ENCODE data around the gene ELMO1.

The ELMO1 gene

DNA sequence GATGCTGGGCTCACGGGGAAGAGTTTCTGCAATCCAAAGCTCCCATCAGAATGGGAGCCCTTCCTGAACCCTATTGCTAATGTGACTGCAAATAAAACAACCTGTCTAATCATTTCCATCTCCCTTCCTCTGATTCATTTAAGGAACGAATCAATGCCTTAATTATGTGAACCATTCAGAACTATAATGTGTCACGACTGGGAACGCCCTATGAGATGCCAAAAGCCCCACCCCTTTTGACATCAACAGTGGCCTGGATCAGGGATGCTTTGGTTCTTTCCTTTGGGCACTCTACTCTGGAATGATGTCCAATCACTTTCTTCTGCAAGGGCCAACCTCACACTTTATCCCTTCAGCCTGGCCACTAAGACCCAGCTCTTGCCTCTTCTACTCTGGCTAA lies 528.9 kb downstream of the ELMO1 start:
- no peaks in the 10 kb centered on the region for H3K27me3 ChIP-seq (ENCODE audit: insufficient read depth, low read length)
- H3K9me3 ChIP-seq (ENCODE audit: insufficient read depth, low read depth, low read length) = no peaks in the 10 kb centered on the region
- H2BK5ac ChIP-seq (ENCODE audit: low read depth, low read length, poor library complexity) = no peak overlapping the region
- no peak overlapping the region for H4K8ac ChIP-seq (ENCODE audit: low read depth, low read length)
- no CpG with 5 or more reads among the region's 4 CpGs for WGBS (ENCODE audit: extremely low coverage, insufficient coverage, insufficient read length)
- H4K91ac ChIP-seq (ENCODE audit: low read depth, low read length) = no peak overlapping the region
- no peaks in the 10 kb centered on the region for H3K79me2 ChIP-seq (ENCODE audit: control insufficient read depth, insufficient read depth, low read length, poor library complexity)
- H2AK5ac ChIP-seq (ENCODE audit: low read length) = no peak overlapping the region
- no peak overlapping the region for H3K4me3 ChIP-seq (ENCODE audit: low read depth, low read length)
- no peak overlapping the region for H3K23ac ChIP-seq (ENCODE audit: low read length)
- H4K12ac ChIP-seq (ENCODE audit: low read depth, low read length) = no peak overlapping the region
- no peaks in the 10 kb centered on the region for H3K79me1 ChIP-seq (ENCODE audit: low read length)
- no peak overlapping the region for H2BK12ac ChIP-seq (ENCODE audit: low read length)
- no peak overlapping the region for H2AFZ ChIP-seq (ENCODE audit: insufficient read depth, low read length, poor library complexity)
- H3K4ac ChIP-seq (ENCODE audit: low read depth, low read length) = no peak overlapping the region
- no peak overlapping the region for H3K18ac ChIP-seq (ENCODE audit: low read length)
- H3K27ac ChIP-seq (ENCODE audit: low read depth, low read length) = no peak overlapping the region
- H3K9ac ChIP-seq (ENCODE audit: low read length) = no peak overlapping the region
- no peaks in the 10 kb centered on the region for H3K4me1 ChIP-seq (ENCODE audit: control insufficient read depth in 1 of 2, insufficient read depth in 2 of 2, low read length in 2 of 2)
- no peaks in the 10 kb centered on the region for H3K36me3 ChIP-seq (ENCODE audit: control insufficient read depth in 1 of 2, insufficient read depth in 2 of 2, low read length in 2 of 2)
- no peak for DNase-seq
- H3K14ac ChIP-seq (ENCODE audit: low read length) = no peak overlapping the region
- H2BK120ac ChIP-seq (ENCODE audit: insufficient read depth, low read length, poor library complexity) = no peak overlapping the region
- H3K4me2 ChIP-seq (ENCODE audit: low read length) = no peak overlapping the region

DNA sequence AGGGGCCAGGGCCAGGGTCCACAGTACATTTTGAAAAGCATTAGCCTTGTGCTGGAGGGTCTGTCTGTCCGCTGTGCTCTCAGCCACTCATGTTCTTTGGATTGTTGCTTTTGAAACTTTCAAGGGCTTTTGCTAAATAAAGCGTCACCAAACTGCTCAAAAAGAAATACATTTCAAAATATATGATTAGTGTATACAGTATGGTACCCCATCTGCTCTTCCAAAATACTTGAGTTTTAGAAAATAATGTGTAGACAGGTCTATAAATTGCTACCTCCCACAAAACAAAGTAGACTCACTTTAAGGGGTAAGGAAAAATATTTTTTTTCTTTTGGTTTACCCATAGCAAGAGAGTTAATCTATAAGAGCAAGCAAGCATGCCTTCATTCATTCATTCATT lies 530.1 kb downstream of the ELMO1 start:
- H3K9me3 ChIP-seq (ENCODE audit: insufficient read depth, low read depth, low read length) = no peaks in the 10 kb centered on the region
- H4K12ac ChIP-seq (ENCODE audit: low read depth, low read length) = no peak overlapping the region
- no peak overlapping the region for H2AFZ ChIP-seq (ENCODE audit: insufficient read depth, low read length, poor library complexity)
- no peak overlapping the region for H3K18ac ChIP-seq (ENCODE audit: low read length)
- no peak for DNase-seq
- H2BK5ac ChIP-seq (ENCODE audit: low read depth, low read length, poor library complexity) = no peak overlapping the region
- no peaks in the 10 kb centered on the region for H3K4me1 ChIP-seq (ENCODE audit: control insufficient read depth in 1 of 2, insufficient read depth in 2 of 2, low read length in 2 of 2)
- H3K79me1 ChIP-seq (ENCODE audit: low read length) = no peaks in the 10 kb centered on the region
- no peaks in the 10 kb centered on the region for H3K36me3 ChIP-seq (ENCODE audit: control insufficient read depth in 1 of 2, insufficient read depth in 2 of 2, low read length in 2 of 2)
- H3K4me3 ChIP-seq (ENCODE audit: low read depth, low read length) = no peak overlapping the region
- H3K79me2 ChIP-seq (ENCODE audit: control insufficient read depth, insufficient read depth, low read length, poor library complexity) = no peaks in the 10 kb centered on the region
- H3K23ac ChIP-seq (ENCODE audit: low read length) = no peak overlapping the region
- H2AK5ac ChIP-seq (ENCODE audit: low read length) = no peak overlapping the region
- no peak overlapping the region for H3K14ac ChIP-seq (ENCODE audit: low read length)
- no peak overlapping the region for H3K9ac ChIP-seq (ENCODE audit: low read length)
- H3K4me2 ChIP-seq (ENCODE audit: low read length) = no peak overlapping the region
- H3K4ac ChIP-seq (ENCODE audit: low read depth, low read length) = no peak overlapping the region
- no peak overlapping the region for H2BK120ac ChIP-seq (ENCODE audit: insufficient read depth, low read length, poor library complexity)
- no peak overlapping the region for H4K8ac ChIP-seq (ENCODE audit: low read depth, low read length)
- no peak overlapping the region for H3K27ac ChIP-seq (ENCODE audit: low read depth, low read length)
- H4K91ac ChIP-seq (ENCODE audit: low read depth, low read length) = no peak overlapping the region
- no CpG with 5 or more reads among the region's 2 CpGs for WGBS (ENCODE audit: extremely low coverage, insufficient coverage, insufficient read length)
- H3K27me3 ChIP-seq (ENCODE audit: insufficient read depth, low read length) = no peaks in the 10 kb centered on the region
- no peak overlapping the region for H2BK12ac ChIP-seq (ENCODE audit: low read length)

DNA sequence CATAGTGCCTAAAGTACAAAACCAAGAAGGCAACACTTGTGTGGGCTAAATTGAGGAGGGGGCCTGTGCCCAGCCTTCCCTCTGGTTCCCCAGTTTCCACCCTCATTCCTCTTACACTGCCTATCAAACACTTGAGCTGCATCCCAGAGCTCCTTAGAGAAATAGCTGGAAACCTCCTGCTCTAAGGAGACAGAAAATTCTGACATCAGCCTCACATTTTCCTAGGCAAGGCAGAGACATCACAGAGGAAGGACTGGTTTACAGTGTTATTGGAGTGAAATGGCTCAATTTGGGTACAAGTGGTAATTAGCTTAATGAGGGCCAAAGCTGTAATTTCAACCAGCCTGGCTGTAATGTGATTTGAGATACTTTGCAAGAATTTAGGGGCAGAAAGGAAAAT lies 532.0 kb downstream of the ELMO1 start:
- H3K14ac ChIP-seq (ENCODE audit: low read length) = no peak overlapping the region
- H3K23ac ChIP-seq (ENCODE audit: low read length) = no peak overlapping the region
- no peak overlapping the region for H2BK120ac ChIP-seq (ENCODE audit: insufficient read depth, low read length, poor library complexity)
- no peaks in the 10 kb centered on the region for H3K79me2 ChIP-seq (ENCODE audit: control insufficient read depth, insufficient read depth, low read length, poor library complexity)
- no peaks in the 10 kb centered on the region for H3K36me3 ChIP-seq (ENCODE audit: control insufficient read depth in 1 of 2, insufficient read depth in 2 of 2, low read length in 2 of 2)
- DNase-seq = no peak
- H3K27me3 ChIP-seq (ENCODE audit: insufficient read depth, low read length) = no peaks in the 10 kb centered on the region
- no peaks in the 10 kb centered on the region for H3K4me1 ChIP-seq (ENCODE audit: control insufficient read depth in 1 of 2, insufficient read depth in 2 of 2, low read length in 2 of 2)
- no peak overlapping the region for H2AK5ac ChIP-seq (ENCODE audit: low read length)
- H2BK12ac ChIP-seq (ENCODE audit: low read length) = no peak overlapping the region
- H2BK5ac ChIP-seq (ENCODE audit: low read depth, low read length, poor library complexity) = no peak overlapping the region
- H3K79me1 ChIP-seq (ENCODE audit: low read length) = no peaks in the 10 kb centered on the region
- no peak overlapping the region for H3K18ac ChIP-seq (ENCODE audit: low read length)
- no peak overlapping the region for H3K4me2 ChIP-seq (ENCODE audit: low read length)
- no peak overlapping the region for H4K8ac ChIP-seq (ENCODE audit: low read depth, low read length)
- no peak overlapping the region for H3K4ac ChIP-seq (ENCODE audit: low read depth, low read length)
- H3K4me3 ChIP-seq (ENCODE audit: low read depth, low read length) = no peak overlapping the region
- H3K9me3 ChIP-seq (ENCODE audit: insufficient read depth, low read depth, low read length) = no peaks in the 10 kb centered on the region
- H3K9ac ChIP-seq (ENCODE audit: low read length) = no peak overlapping the region
- no peak overlapping the region for H2AFZ ChIP-seq (ENCODE audit: insufficient read depth, low read length, poor library complexity)
- H3K27ac ChIP-seq (ENCODE audit: low read depth, low read length) = no peak overlapping the region
- no peak overlapping the region for H4K91ac ChIP-seq (ENCODE audit: low read depth, low read length)
- H4K12ac ChIP-seq (ENCODE audit: low read depth, low read length) = no peak overlapping the region

DNA sequence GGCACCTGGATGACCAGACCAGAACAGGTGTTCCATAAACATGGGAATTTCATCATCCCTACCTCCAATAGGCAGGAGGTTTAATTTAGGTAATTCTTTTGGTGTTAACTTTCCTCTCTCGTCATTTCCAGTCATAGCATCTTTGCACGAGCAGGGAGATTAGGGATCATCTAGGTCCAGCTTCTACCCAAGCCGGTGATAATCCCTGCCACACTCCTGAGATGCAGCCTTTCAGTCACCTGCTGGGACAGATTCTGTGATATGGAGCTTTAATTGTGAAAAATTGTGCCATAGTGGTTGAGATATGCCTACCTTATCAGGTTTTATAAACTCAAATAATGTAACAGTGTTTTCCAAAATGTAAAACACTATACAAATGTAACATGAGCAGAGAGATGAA lies 532.5 kb downstream of the ELMO1 start:
- Histone ChIP-seq H3K18ac (ENCODE audit: low read length) (no peak overlapping the region), H3K9me3 (ENCODE audit: insufficient read depth, low read depth, low read length) (no peaks in the 10 kb centered on the region), H2BK120ac (ENCODE audit: insufficient read depth, low read length, poor library complexity) (no peak overlapping the region), H4K91ac (ENCODE audit: low read depth, low read length) (no peak overlapping the region), H4K8ac (ENCODE audit: low read depth, low read length) (no peak overlapping the region), H3K4me2 (ENCODE audit: low read length) (no peak overlapping the region), H3K36me3 (ENCODE audit: control insufficient read depth in 1 of 2, insufficient read depth in 2 of 2, low read length in 2 of 2) (no peaks in the 10 kb centered on the region), H2BK12ac (ENCODE audit: low read length) (no peak overlapping the region), H3K4ac (ENCODE audit: low read depth, low read length) (no peak overlapping the region), H3K4me1 (ENCODE audit: control insufficient read depth in 1 of 2, insufficient read depth in 2 of 2, low read length in 2 of 2) (no peaks in the 10 kb centered on the region), H3K4me3 (ENCODE audit: low read depth, low read length) (no peak overlapping the region), H3K27me3 (ENCODE audit: insufficient read depth, low read length) (no peaks in the 10 kb centered on the region), H2AK5ac (ENCODE audit: low read length) (no peak overlapping the region), H3K27ac (ENCODE audit: low read depth, low read length) (no peak overlapping the region), H3K23ac (ENCODE audit: low read length) (no peak overlapping the region), H2AFZ (ENCODE audit: insufficient read depth, low read length, poor library complexity) (no peak overlapping the region), H2BK5ac (ENCODE audit: low read depth, low read length, poor library complexity) (no peak overlapping the region), H3K9ac (ENCODE audit: low read length) (no peak overlapping the region), H4K12ac (ENCODE audit: low read depth, low read length) (no peak overlapping the region), H3K79me1 (ENCODE audit: low read length) (no peaks in the 10 kb centered on the region), H3K14ac (ENCODE audit: low read length) (no peak overlapping the region), H3K79me2 (ENCODE audit: control insufficient read depth, insufficient read depth, low read length, poor library complexity) (no peaks in the 10 kb centered on the region)
- no peak for DNase-seq
- WGBS (ENCODE audit: extremely low coverage, insufficient coverage, insufficient read length) = no CpG with 5 or more reads among the region's 3 CpGs

DNA sequence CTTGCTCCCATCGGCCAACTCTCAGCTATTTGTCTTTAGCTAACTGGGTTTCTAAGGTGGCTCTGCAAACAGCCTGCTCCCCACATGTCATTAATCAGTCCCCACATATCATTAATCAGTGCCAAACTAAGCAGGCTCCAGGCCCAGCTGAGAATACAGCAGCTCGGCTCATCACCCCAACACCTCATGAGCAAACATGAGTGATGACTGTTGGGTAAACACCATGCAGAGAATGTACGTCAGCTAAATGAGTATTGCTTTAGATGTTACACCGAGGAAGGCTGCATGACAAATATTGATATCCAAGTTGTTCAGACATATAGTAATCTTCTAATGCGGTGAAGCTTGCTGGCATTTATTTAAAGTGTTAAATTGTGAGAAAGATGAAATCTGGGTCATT lies 536.9 kb downstream of the ELMO1 start:
- Histone ChIP-seq H3K4me3 (ENCODE audit: low read depth, low read length) (no peak overlapping the region), H3K4ac (ENCODE audit: low read depth, low read length) (no peak overlapping the region), H3K9me3 (ENCODE audit: insufficient read depth, low read depth, low read length) (no peaks in the 10 kb centered on the region), H3K4me2 (ENCODE audit: low read length) (no peak overlapping the region), H2AK5ac (ENCODE audit: low read length) (no peak overlapping the region), H3K79me1 (ENCODE audit: low read length) (no peaks in the 10 kb centered on the region), H4K91ac (ENCODE audit: low read depth, low read length) (no peak overlapping the region), H3K14ac (ENCODE audit: low read length) (no peak overlapping the region), H3K27me3 (ENCODE audit: insufficient read depth, low read length) (no peaks in the 10 kb centered on the region), H2BK120ac (ENCODE audit: insufficient read depth, low read length, poor library complexity) (no peak overlapping the region), H2AFZ (ENCODE audit: insufficient read depth, low read length, poor library complexity) (no peak overlapping the region), H2BK5ac (ENCODE audit: low read depth, low read length, poor library complexity) (no peak overlapping the region), H3K9ac (ENCODE audit: low read length) (no peak overlapping the region), H3K23ac (ENCODE audit: low read length) (no peak overlapping the region), H3K36me3 (ENCODE audit: control insufficient read depth in 1 of 2, insufficient read depth in 2 of 2, low read length in 2 of 2) (no peaks in the 10 kb centered on the region), H3K4me1 (ENCODE audit: control insufficient read depth in 1 of 2, insufficient read depth in 2 of 2, low read length in 2 of 2) (peaks cover 2 to 4% of the 10 kb centered on the region in 2 experiments), H3K27ac (ENCODE audit: low read depth, low read length) (no peak overlapping the region), H4K8ac (ENCODE audit: low read depth, low read length) (no peak overlapping the region), H3K18ac (ENCODE audit: low read length) (no peak overlapping the region), H3K79me2 (ENCODE audit: control insufficient read depth, insufficient read depth, low read length, poor library complexity) (no peaks in the 10 kb centered on the region), H2BK12ac (ENCODE audit: low read length) (no peak overlapping the region), H4K12ac (ENCODE audit: low read depth, low read length) (no peak overlapping the region)
- DNase-seq = no peak
- WGBS (ENCODE audit: extremely low coverage, insufficient coverage, insufficient read length) = no CpG with 5 or more reads among the region's 5 CpGs

Data from trophoblast cell (in vitro differentiated cells and primary cell).